Dermis microvascular lymphatic vessel endothelial cell (primary cell): Measurements from ENCODE around the gene EXD3. TPM values are rescaled to one million over a fixed set of nuclear protein-coding genes. Genes with fewer than 3 reads are reported as not detected.
"Not testable (repeated sequence)": the region's sequence is repeated elsewhere in the genome, so short reads cannot be mapped to it uniquely, and the experiment has no call there.

Source experiments
- DNase-seq, 2 donors: peaks; one replicate each; pipeline versions ENCODE4 v3.0.0 to v3.0.0-alpha.2; 2010; ENCODE audit warnings: low read depth in 2 of 2
- total RNA-seq: library from RNA; depleted of rRNA; stranded (reverse); fragments of >200 nt; gene quantifications from 2 replicates; pipeline ENCODE4 v1.2.1, GENCODE V29; 2014

The EXD3 gene
- total RNA-seq, 1 donor from 2014 or later, result 12.2 TPM

GRCh38 chr9:137411260-137411644, 11.7 kb downstream of the EXD3 start:
- DNase-seq, result no peak

DNA sequence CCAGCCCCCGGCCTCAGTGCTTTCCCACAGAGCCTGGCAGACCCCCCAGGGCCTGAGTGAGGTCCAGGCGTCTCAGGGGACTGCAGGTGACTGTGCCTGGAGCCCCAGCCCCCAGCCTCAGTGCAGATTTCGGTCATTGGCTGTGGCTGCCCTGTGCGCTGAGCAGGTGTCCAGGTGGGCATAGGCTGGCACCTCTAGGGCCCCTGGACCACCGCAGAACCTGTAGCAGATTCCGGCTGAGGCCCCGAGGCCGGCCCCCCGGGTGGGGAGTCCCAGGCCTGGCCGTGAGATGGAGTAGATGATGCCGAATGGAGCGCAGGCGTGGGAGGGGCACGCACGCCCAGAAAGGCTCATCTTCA, 12.1 kb downstream of the EXD3 start:
- DNase-seq, result no peak

- not testable (repeated sequence) for DNase-seq
These were observed 12.6 kb downstream of the EXD3 start for GRCh38 chr9:137410236-137410890.

GRCh38 chr9:137409515-137409914, 13.4 kb downstream of the EXD3 start:
- DNase-seq, result no peak

- DNase-seq, result no peak
These were observed 14.1 kb downstream of the EXD3 start for GRCh38 chr9:137408651-137409405.

GRCh38 chr9:137407590-137408300, 15.2 kb downstream of the EXD3 start:
- no peak for DNase-seq

GRCh38 chr9:137406876-137407589, 15.9 kb downstream of the EXD3 start:
- peak; percentile 43 to 90 for DNase-seq

GRCh38 chr9:137406085-137406760, 16.7 kb downstream of the EXD3 start:
- DNase-seq, result no peak

DNA sequence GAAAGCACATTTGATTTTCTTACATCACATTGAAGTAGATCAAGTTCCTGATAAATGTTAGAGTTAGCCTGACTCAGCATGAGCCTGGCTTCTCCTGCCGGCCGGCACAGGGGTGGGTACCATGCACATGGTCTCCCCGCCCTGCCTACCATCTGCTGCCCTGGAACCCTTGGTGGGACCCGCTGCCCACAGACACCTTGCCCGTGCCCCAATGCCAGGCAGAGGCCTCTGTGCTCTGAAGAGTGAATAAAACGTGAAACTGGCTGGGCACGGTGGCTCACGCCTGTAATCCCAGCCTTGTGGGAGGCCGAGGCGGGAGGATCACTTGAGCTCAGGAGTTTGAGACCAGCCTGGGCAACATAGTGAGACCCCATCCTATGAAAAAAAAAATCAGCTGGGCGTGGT, 17.3 kb downstream of the EXD3 start:
- DNase-seq, result no peak

GRCh38 chr9:137404961-137405567, 17.9 kb downstream of the EXD3 start:
- no peak for DNase-seq

- DNase-seq, result no peak
These were observed 19.7 kb downstream of the EXD3 start for GRCh38 chr9:137403269-137403668.

GRCh38 chr9:137402746-137403145, 20.2 kb downstream of the EXD3 start:
- no peak for DNase-seq

- DNase-seq, result no peak
These were observed 24.1 kb downstream of the EXD3 start for GRCh38 chr9:137398561-137399468.

DNA sequence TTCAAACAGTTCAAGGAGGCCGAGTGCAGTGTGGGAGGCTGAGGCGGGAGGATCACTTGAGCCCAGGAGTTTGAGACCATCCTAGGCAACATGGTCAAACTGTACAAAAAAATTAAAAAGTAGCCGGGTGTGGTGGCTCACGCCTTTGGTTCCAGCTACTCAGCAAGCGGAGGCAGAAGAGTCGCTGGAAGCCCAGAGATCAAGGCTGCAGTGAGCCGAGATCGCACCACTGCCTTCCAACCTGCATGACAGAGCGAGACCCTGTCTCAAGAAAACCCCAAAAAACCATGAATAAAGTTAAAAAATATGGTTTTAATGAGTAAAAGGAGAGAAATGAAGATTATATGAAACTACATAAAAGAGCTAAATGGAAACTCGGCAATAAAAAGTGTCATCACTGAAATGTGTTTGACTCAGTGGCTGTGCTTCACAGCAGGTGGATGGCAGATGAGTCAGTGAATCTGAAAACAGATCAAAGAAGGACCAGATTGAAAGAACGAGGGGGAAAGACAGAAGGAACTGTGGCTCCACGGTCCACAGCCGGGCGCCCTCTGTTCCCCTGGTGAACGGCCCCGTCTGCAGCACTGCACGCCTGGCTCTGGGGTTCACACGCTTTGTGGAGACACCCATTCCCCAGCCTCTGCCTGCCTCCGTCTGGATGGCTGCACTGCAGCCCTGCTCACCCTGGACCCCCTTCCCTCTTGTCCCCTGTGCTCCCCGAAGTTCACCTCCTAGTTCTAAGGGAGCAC, 25.1 kb downstream of the EXD3 start:
- DNase-seq, result no peak

- DNase-seq, result no peak
These were observed 26.2 kb downstream of the EXD3 start for GRCh38 chr9:137396634-137397367.

GRCh38 chr9:137396227-137396626, 26.7 kb downstream of the EXD3 start:
- DNase-seq, result no peak

DNA sequence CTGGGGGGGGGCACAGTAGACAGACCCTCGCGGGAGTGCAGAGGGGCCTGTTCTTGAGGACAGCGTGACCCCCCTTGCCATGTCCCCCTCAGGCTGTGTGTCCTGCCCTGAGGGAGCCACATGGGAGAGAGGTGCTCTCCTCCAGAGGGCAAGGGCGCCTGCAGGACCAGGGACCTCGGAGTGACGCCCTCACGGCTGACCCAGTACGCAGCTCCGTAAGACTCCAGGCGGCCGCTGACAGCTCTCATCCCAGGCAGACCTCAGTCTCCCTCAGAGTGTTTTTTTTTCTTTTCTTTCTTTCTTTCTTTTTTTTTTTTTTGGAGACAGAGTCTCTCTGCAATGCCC, 27.3 kb downstream of the EXD3 start:
- no peak for DNase-seq

DNA sequence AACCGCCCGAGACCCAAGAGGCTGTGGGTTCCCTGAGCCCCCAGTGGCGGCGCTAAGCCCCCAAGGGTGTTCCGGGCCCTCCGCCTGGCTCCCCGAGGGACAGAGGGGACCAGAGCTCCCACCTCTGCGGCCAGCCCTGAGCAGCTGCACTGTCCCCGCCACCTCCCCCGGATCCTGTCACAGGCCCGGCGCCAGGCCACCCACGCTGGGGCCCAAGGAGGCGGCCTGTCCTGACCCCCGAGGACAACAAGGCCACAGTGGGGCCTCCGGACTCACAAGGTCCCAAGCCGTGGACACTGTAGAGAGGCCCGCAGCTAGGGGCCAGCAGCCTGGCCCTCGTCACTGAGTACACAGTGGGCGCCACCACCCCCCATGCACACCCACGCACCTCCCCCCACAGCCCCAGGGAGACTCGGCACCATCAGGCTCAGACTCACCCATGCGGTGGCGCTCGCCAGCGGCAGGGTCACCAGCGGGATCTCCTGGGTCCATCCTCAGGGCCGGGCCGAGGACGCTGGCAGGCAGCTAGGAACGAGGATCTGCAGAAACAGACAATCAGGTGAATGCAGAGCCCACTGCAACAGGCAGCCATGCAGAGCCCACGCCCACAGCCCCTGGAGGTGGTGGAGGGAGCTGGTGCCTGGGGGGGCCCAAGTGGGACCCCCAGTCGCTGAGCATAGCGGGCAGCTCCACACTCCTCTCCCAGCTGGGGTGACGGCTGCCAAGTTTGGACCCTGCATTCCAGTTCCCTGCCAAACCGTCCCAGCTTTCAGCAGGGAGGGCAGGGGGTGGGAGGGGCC, 27.9 kb downstream of the EXD3 start:
- DNase-seq, result no peak
